ENCODE results near the gene MPRIP.

DNA sequence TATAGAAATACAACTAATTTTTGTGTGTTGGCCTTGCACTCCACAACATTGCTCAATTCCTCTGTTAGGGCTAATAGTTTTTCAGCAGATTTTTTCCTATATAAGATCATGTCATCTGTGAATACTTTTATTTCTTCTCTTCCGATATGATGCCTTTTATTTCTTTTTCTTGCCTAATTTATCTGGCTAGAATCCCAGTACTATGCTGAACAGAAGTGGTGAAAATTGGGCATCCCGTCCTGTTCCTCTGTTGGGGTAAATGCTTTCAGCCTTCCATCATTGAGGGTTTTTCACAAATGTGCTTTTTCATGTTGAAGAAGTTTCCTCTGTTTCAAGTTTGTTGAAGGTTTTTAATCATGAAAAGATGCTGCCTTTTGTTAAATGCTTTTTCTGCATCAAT is 47.6 kb upstream of the MPRIP start:
- no peak for TF ChIP-seq GLIS3 (CRISPR knock-in tag; IDR thresholded peaks at IDR 0.05)
- TF ChIP-seq PATZ1 (CRISPR knock-in tag; IDR thresholded peaks at IDR 0.05; ENCODE audit: borderline replicate concordance) = no peak
- TF ChIP-seq ARNTL (CRISPR knock-in tag; IDR thresholded peaks at IDR 0.05; ENCODE audit: borderline replicate concordance, low read depth) = no peak
- no peak for TF ChIP-seq ZFP30 (CRISPR knock-in tag; IDR thresholded peaks at IDR 0.05)
- TF ChIP-seq ZFP3 (CRISPR knock-in tag; IDR thresholded peaks at IDR 0.05) = no peak
- TF ChIP-seq RARB (CRISPR knock-in tag; IDR thresholded peaks at IDR 0.05) = no peak
- TF ChIP-seq SNAI2 (CRISPR knock-in tag; IDR thresholded peaks at IDR 0.05) = no peak

Measured in SK-N-SH treated with all-trans-retinoic acid at 6 μM for 48 hours (cell line).